Panc1 (cell line): Measurements from ENCODE around the gene STRN3.

Experiments
- CTCF ChIP-seq: fragments of 450-650 bp; IDR thresholded peaks from 2 replicates; pipeline ENCODE4 v1.5.1; 2017; ENCODE audit warnings: mild to moderate bottlenecking
- POLR2AphosphoS5 ChIP-seq: IDR thresholded peaks from 2 replicates; pipeline ENCODE4 v1.6.1; 2012; ENCODE audit warnings: mild to moderate bottlenecking, low read depth, low read length, moderate library complexity

GRCh38 chr14:30974628-30975027, 51.6 kb downstream of the STRN3 start:
- TF ChIP-seq POLR2AphosphoS5 (no peak), CTCF (no peak)
